Activated B cell treated with CpG ODN at 0.5 μM for 24 hours (primary cell): Measurements from ENCODE around the gene MAFB. TPM values are rescaled to one million over a fixed set of nuclear protein-coding genes. Genes with fewer than 3 reads are reported as not detected.

Experiments
- ATAC-seq: fragments of 200-7000 bp; cut with Tn5 transposase; one replicate; pipeline ENCODE4 v1.10.0; 2021; ENCODE audit warnings: low read depth, mild to moderate bottlenecking, moderate library complexity
- CTCF ChIA-PET: fragments of 350-600 bp; sonication (Branson Sonifier 250); formaldehyde crosslinking; loops from one replicate; lab custom pipeline; 2021; ENCODE audit warnings: antibody characterized with exemption; lab: Charles Lee
- POLR2A ChIA-PET: fragments of 350-600 bp; sonication (Branson Sonifier 250); formaldehyde crosslinking; loops from one replicate; lab custom pipeline; 2021; ENCODE audit warnings: antibody characterized with exemption; lab: Charles Lee
- DNase-seq: peaks from one replicate; pipeline ENCODE4 v3.0.0; 2022
- H3K27ac Mint-ChIP-seq: one replicate; pipeline ENCODE4 v1.8.0; 2020; ENCODE audit warnings: mixed read lengths
- H3K27me3 Mint-ChIP-seq: one replicate; pipeline ENCODE4 v1.8.0; 2021; ENCODE audit warnings: mixed read lengths
- H3K36me3 Mint-ChIP-seq: one replicate; pipeline ENCODE4 v1.8.0; 2021; ENCODE audit warnings: low read depth, mixed read lengths
- H3K4me1 Mint-ChIP-seq: one replicate; pipeline ENCODE4 v1.8.0; 2021; ENCODE audit warnings: mixed read lengths
- H3K4me3 Mint-ChIP-seq: one replicate; pipeline ENCODE4 v1.8.0; 2020; ENCODE audit warnings: mild to moderate bottlenecking, mixed read lengths
- H3K9me3 Mint-ChIP-seq: one replicate; pipeline ENCODE4 v1.8.0; 2020; ENCODE audit warnings: mixed read lengths
- CTCF ChIP-seq: fragments of 200-600 bp; IDR thresholded peaks from one replicate; pipeline ENCODE4 v1.8.0; 2022; ENCODE audit warnings: antibody characterized with exemption, mild to moderate bottlenecking
- intact Hi-C: fragments of 100-400 bp; cut with micrococcal nuclease; formaldehyde crosslinking; loops from one replicate; pipeline ENCODE4 v1.15.1; 2024
- total RNA-seq: library from RNA; stranded (reverse); gene quantifications from 2 replicates; pipeline ENCODE4 v1.2.3, GENCODE V29; 2022

The MAFB gene
- total RNA-seq, 1 donor from 2014 or later, result 1.1 TPM

GRCh38 chr20:40635971-40636370 lies 53.1 kb downstream of the MAFB start:
- H3K4me1 Mint-ChIP-seq, result no peaks in the 10 kb centered on the region
- H3K4me3 Mint-ChIP-seq, result no peak overlapping the region
- no peak for DNase-seq
- intact Hi-C loops, result no loop called here
- ChIA-PET CTCF (no interaction called here), POLR2A (no interaction called here)
- no peak for ATAC-seq
- H3K9me3 Mint-ChIP-seq, result no peaks in the 10 kb centered on the region
- no peaks in the 10 kb centered on the region for H3K36me3 Mint-ChIP-seq
- H3K27ac Mint-ChIP-seq, result no peak overlapping the region
- H3K27me3 Mint-ChIP-seq, result peaks cover 7% of the 10 kb centered on the region
- TF ChIP-seq CTCF, result no peak
